Endothelial cell of umbilical vein (primary cell): ENCODE results near the gene RPS8.

Experiments
- CTCF ChIP-seq, 2 donors: IDR thresholded peaks; 1 replicate in 1 of 2; 2 replicates in 1 of 2; pipeline ENCODE4 v1.5.1; 2011; ENCODE audit warnings: low read length in 2 of 2, mild to moderate bottlenecking in 2 of 2, moderate library complexity in 2 of 2, control low read depth in 1 of 2, inconsistent platforms in 1 of 2, low read depth in 1 of 2; ENCODE audit not compliant: insufficient read depth in 1 of 2; ENCODE audit errors: extremely low read depth in 1 of 2
- EZH2 ChIP-seq: IDR thresholded peaks from 2 replicates; pipeline ENCODE4 v1.6.1; 2012; ENCODE audit warnings: borderline replicate concordance, low read depth, mild to moderate bottlenecking, moderate library complexity, low read length, inconsistent platforms; ENCODE audit not compliant: severe bottlenecking
- MAX ChIP-seq: IDR thresholded peaks from 2 replicates; pipeline ENCODE4 v1.6.1; 2011; ENCODE audit not compliant: insufficient read depth, insufficient read length
- POLR2A ChIP-seq: IDR thresholded peaks from 2 replicates; pipeline ENCODE4 v1.6.1; 2012; ENCODE audit warnings: low read depth, mild to moderate bottlenecking, control low read depth, low read length
- POLR2AphosphoS5 ChIP-seq: IDR thresholded peaks from 2 replicates; pipeline ENCODE4 v1.6.1; 2012; ENCODE audit warnings: low read depth, mild to moderate bottlenecking, control low read depth, low read length, moderate library complexity; ENCODE audit not compliant: insufficient read depth

- TF ChIP-seq MAX (no peak), POLR2AphosphoS5 (no peak), POLR2A (no peak), CTCF (IDR thresholded peaks at IDR 0.05; ENCODE audit: extremely low read depth in 1 of 2, insufficient read depth in 1 of 2, low read depth in 1 of 2, low read length in 2 of 2) (no peak), EZH2 (no peak)
Observed at GRCh38 chr1:44811234-44811633, 35.9 kb downstream of the RPS8 start.
